HG02763 (cell line): ENCODE data around the gene ADAMTS19.
A peak's percentile ranks its signal among the peaks of the same experiment; 100 is the strongest.
"Not testable (repeated sequence)": the region's sequence is repeated elsewhere in the genome, so short reads cannot be mapped to it uniquely, and the experiment has no call there.

Experiments used
- ATAC-seq: cut with Tn5 transposase; IDR thresholded peaks from one replicate; pipeline ENCODE4 v1.9.1; 2021; ENCODE audit warnings: mild to moderate bottlenecking, moderate library complexity; ENCODE audit not compliant: unreplicated experiment

Gene ADAMTS19

GRCh38 chr5:129591508-129592160, 131.5 kb downstream of the ADAMTS19 start:
- ATAC-seq, result no peak

DNA sequence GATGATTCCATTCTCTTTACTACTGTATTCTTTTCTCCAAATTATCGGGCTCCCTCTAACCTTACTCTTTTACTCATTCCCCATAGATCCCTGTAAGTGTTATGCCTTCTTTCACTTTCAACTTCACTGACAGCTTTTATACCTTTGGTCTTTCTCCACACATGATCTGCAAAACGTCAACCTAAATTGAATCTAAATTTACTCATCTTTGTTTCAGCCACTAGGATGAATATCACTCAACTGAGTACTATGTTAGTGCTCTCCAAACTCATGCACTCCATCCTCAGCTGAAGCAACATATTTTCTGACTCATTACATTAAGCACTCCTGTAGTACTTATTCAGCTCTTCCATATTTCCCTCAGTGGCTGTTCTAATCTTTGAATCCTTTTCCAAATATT, 133.4 kb downstream of the ADAMTS19 start:
- ATAC-seq, result no peak

DNA sequence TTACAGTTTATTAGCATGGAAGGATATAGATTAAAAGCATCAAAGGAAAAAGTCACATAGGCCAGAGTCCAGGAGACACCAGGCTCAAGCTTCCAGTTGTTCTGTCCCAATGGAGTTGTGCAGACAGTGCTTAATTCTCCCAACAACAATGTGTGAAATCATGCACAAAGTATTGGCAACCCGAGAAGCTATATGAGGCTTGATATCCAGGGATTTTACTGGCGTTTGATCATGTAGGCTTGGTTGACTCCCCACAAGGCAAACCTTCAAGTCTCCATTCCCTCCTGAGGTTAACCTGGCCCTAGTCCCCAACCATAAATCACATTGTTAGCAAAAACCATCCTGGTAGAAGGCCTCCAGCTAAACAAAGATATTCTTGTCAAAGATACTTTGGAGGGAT, 141.5 kb downstream of the ADAMTS19 start:
- ATAC-seq, result no peak

DNA sequence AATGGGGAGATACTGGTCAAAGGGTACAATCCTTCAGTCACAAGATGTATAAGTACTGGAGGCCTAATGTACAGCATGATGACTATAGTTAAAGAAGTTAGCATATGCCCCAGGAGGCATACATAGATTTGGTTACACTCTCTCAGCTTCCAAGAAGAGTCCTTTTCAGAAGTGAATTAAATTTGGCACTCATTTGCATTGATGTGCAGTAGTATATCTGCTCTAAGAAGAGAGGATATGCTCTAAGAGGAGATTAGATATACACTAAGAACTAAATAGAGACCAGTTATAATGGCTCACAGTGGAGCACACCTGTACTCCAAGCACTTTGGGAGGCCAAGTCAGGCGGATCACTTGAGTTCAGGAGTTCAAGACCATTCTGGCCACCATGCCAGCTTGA, 148.3 kb downstream of the ADAMTS19 start:
- ATAC-seq, result no peak

GRCh38 chr5:129609710-129610109, 149.6 kb downstream of the ADAMTS19 start:
- ATAC-seq, result peak; percentile 47

DNA sequence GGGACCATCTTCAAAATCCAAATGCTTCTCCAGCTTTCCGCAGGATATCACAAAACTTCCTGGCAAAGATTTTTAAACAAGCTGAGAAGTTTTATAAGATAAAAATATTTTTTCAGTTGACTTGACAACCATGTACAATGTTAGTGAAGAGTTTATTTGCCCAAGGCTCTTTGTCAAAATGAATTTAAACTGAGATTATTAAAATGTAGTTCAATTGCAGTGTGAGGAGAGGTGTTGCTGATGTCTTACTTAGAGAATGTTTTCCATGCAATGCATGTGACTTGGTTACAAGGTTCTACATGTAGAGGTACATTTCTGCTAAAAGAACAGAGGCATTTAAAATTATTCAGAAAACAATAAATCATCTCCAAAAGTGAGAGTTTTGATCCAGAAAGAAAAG, 156.4 kb downstream of the ADAMTS19 start:
- no peak for ATAC-seq

- ATAC-seq, result no peak
Observed at GRCh38 chr5:129617206-129617605, 157.1 kb downstream of the ADAMTS19 start.

DNA sequence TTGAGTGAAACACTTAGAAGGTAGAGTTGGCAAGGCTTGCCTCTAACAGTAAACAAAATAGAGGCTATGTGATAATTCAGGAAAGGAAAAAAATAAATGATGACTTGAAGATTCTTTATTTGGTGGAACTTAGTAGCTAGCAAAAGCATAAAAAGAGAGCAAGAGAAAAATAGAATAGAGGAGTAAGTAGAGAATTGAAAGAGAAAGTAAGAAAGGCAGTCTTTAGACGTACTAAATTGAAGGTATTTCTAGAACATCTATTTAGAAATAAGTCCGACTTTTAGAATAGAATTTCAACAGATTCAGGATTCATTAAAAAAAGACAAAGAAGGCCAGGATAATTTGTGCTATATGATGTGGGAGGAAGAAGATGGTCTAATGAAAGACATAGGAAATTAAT, 159.7 kb downstream of the ADAMTS19 start:
- ATAC-seq, result no peak

DNA sequence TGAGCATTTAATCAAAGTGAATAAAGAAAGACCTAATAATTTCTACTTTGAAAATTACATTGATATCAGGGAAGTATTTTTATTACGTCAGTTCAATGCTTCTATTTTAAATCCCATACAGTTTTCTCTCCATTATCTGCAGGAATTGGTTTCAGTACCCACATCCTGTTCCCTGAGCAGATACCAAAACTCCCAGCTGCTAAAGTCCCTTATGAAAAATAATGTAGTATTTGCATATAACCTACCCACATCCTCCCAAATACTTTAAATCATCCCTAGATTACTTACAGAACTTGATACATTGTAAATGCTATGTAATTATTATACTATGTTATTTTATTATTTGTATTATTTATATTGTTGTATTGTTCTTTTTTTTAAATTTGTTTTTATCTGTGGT, 162.4 kb downstream of the ADAMTS19 start:
- no peak for ATAC-seq

DNA sequence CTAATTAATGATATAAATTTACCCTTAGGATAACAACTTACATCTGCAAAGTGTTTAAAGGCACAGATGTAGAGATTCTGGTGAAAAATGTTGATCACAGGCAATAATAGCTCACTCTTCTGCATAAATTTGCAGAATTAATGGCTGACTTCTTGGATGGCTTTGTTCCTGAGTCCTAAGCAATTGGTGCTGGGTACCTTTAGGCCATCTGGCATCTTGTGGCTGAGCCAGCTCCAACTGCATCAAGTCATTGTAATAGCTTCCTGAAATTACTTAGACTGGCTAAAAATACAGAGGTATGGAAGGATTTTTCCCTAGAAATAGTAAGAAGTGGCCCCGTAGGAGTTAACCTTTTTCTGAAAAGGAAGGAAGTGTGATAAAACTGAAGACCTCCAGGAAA, 169.5 kb downstream of the ADAMTS19 start:
- ATAC-seq, result no peak

GRCh38 chr5:129630101-129630500, 170.0 kb downstream of the ADAMTS19 start:
- ATAC-seq, result no peak

GRCh38 chr5:129631961-129632360, 171.9 kb downstream of the ADAMTS19 start:
- no peak for ATAC-seq

DNA sequence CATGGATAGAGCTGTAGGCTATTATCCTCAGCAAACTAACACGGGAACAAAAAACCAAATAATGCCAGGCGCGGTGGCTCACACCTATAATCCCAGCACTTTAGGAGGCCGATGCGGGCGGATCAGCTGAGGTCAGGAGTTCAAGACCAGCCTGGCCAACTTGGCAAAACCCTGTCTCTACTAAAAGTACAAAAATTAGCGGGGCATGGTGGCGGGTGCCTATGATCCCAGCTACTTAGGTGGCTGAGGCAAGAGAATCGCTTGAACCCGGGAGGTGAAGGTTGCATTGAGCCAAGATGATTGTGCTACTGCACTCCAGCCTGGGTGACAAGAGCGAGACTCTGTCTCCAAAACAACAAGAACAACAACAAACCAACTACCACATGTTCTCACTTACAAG, 177.4 kb downstream of the ADAMTS19 start:
- ATAC-seq, result not testable (repeated sequence)

GRCh38 chr5:129639331-129639730, 179.2 kb downstream of the ADAMTS19 start:
- ATAC-seq, result no peak

- no peak for ATAC-seq
Observed at GRCh38 chr5:129652349-129653056, 192.4 kb downstream of the ADAMTS19 start.

- ATAC-seq, result no peak
Observed at GRCh38 chr5:129653057-129653375, 192.9 kb downstream of the ADAMTS19 start.

DNA sequence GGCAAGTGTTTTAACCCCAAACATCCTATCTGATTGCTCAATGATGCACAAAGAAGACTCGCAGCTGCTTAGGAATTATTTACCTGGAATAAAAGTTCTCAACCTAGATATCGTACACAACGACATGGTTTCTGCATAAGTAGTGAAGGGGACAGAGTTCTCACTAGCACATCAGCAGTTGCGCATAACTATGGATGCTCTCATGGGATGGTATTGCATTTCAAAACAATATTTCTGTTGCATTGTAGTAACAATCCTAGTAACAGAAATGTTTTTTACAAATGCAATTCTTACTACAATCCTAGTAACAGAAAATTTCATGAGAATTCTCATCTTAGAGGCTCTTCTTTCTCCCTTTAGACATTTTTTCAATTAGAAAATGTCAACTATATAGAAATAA, 193.3 kb downstream of the ADAMTS19 start:
- no peak for ATAC-seq

- no peak for ATAC-seq
Observed at GRCh38 chr5:129656952-129657351, 196.9 kb downstream of the ADAMTS19 start.

DNA sequence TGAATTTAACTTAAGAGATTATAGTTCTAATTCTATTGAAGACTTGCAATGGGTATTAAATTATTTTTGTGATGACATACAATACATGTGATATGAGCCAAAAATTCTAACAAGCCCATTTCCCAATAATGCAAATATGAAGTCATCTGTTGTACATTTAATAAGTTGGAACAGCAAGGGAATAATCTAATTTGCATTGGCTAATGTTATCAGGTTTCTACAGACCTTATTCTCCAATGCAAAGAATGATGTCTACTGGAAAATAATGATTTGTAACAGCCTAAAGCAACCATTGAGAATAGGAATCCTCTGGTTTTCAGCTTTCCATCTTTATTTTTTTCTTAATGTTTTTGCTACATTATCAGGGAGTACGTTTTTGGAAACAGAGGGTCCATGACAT, 198.7 kb downstream of the ADAMTS19 start:
- no peak for ATAC-seq

- no peak for ATAC-seq
Observed at GRCh38 chr5:129661366-129662035, 201.4 kb downstream of the ADAMTS19 start.

GRCh38 chr5:129664336-129664937, 204.3 kb downstream of the ADAMTS19 start:
- peak; percentile 54 for ATAC-seq

GRCh38 chr5:129670957-129671500, 210.9 kb downstream of the ADAMTS19 start:
- ATAC-seq, result no peak
